ENCODE results near the gene DDX19B.

The DDX19B gene

GRCh38 chr16:70380919-70381603 is 82.1 kb downstream of the DDX19B start (continued):
- 0 out of 2 replicates have a peak, but pooled peaks have one; percentile 7 for TF ChIP-seq ZNF518A (tag by site-specific recombination; conservative IDR thresholded peaks at IDR 0.05; ENCODE audit: low read depth)
- peak; percentile 16; the same call in 1 of the 2 replicates for TF ChIP-seq WT1 (tag by site-specific recombination; IDR thresholded peaks at IDR 0.05)
- TF ChIP-seq ZSCAN23 (tag by site-specific recombination; IDR thresholded peaks at IDR 0.05), result no peak
- TF ChIP-seq ZNF394 (tag by site-specific recombination; IDR thresholded peaks at IDR 0.05; ENCODE audit: borderline replicate concordance), result peak; percentile 46; the same call in 1 of the 2 replicates
- TF ChIP-seq SP7 (tag by site-specific recombination; IDR thresholded peaks at IDR 0.05), result peak; percentile 22; the same call in 1 of the 2 replicates
- TF ChIP-seq ZNF324 (tag by site-specific recombination; IDR thresholded peaks at IDR 0.05), result peak; percentile 35; the same call in 1 of the 2 replicates
- no peak for TF ChIP-seq ZNF76 (tag by site-specific recombination; IDR thresholded peaks at IDR 0.05; ENCODE audit: borderline replicate concordance, low read depth)
- peak; percentile 48; the same call in 1 of the 2 replicates for TF ChIP-seq ZNF843 (tag by site-specific recombination; IDR thresholded peaks at IDR 0.05)
- peak; percentile 23; the same call in 1 of the 2 replicates for TF ChIP-seq ZNF133 (tag by site-specific recombination; IDR thresholded peaks at IDR 0.05)
- TF ChIP-seq, protein P1, sequence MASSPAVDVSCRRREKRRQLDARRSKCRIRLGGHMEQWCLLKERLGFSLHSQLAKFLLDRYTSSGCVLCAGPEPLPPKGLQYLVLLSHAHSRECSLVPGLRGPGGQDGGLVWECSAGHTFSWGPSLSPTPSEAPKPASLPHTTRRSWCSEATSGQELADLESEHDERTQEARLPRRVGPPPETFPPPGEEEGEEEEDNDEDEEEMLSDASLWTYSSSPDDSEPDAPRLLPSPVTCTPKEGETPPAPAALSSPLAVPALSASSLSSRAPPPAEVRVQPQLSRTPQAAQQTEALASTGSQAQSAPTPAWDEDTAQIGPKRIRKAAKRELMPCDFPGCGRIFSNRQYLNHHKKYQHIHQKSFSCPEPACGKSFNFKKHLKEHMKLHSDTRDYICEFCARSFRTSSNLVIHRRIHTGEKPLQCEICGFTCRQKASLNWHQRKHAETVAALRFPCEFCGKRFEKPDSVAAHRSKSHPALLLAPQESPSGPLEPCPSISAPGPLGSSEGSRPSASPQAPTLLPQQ (tag by site-specific recombination; IDR thresholded peaks at IDR 0.05), result peak; percentile 73
- TF ChIP-seq ZSCAN30 (tag by site-specific recombination; IDR thresholded peaks at IDR 0.05), result 0 out of 2 replicates have a peak, but pooled peaks have one; percentile 58
- peak; percentile 31; the same call in 1 of the 2 replicates for TF ChIP-seq ZNF501 (tag by site-specific recombination; IDR thresholded peaks at IDR 0.05)
- TF ChIP-seq, protein P2, sequence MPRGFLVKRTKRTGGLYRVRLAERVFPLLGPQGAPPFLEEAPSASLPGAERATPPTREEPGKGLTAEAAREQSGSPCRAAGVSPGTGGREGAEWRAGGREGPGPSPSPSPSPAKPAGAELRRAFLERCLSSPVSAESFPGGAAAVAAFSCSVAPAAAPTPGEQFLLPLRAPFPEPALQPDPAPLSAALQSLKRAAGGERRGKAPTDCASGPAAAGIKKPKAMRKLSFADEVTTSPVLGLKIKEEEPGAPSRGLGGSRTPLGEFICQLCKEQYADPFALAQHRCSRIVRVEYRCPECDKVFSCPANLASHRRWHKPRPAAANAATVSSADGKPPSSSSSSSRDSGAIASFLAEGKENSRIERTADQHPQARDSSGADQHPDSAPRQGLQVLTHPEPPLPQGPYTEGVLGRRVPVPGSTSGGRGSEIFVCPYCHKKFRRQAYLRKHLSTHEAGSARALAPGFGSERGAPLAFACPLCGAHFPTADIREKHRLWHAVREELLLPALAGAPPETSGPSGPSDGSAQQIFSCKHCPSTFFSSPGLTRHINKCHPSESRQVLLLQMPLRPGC (tag by site-specific recombination; IDR thresholded peaks at IDR 0.05), result no peak
- TF ChIP-seq KLF9 (tag by site-specific recombination; IDR thresholded peaks at IDR 0.05; ENCODE audit: low read depth), result peak; percentile 28; the same call in 1 of the 2 replicates
- TF ChIP-seq ZNF830 (tag by site-specific recombination; IDR thresholded peaks at IDR 0.05; ENCODE audit: low read depth), result no peak
- peak; percentile 92 for TF ChIP-seq PRDM10 (tag by site-specific recombination; IDR thresholded peaks at IDR 0.05)
- peak; percentile 32; the same call in 1 of the 2 replicates for TF ChIP-seq ZFP37 (tag by site-specific recombination; IDR thresholded peaks at IDR 0.05)
- TF ChIP-seq PATZ1 (tag by site-specific recombination; IDR thresholded peaks at IDR 0.05), result peak; percentile 79
- TF ChIP-seq ZIC2 (tag by site-specific recombination; IDR thresholded peaks at IDR 0.05), result peak; percentile 73
- TF ChIP-seq ZNF701 (tag by site-specific recombination; IDR thresholded peaks at IDR 0.05), result no peak
- TF ChIP-seq ZNF660 (tag by site-specific recombination; IDR thresholded peaks at IDR 0.05), result peak; percentile 47
- no peak; the same call in none of the 2 replicates for TF ChIP-seq SCRT2 (tag by site-specific recombination; IDR thresholded peaks at IDR 0.05)
- peak; percentile 97 for TF ChIP-seq MZF1 (tag by site-specific recombination; IDR thresholded peaks at IDR 0.05; ENCODE audit: borderline replicate concordance)
- TF ChIP-seq ZNF335 (tag by site-specific recombination; conservative IDR thresholded peaks at IDR 0.05), result peak; percentile 81

All from HEK293 (cell line).